Hematopoietic multipotent progenitor cell treated with erythropoietin and hydrocortisone succinate and interleukin-3 and kit ligand, for 17 days (in vitro differentiated cells): ENCODE results near the gene BUB1B.
"Not testable (repeated sequence)": the region's sequence is repeated elsewhere in the genome, so short reads cannot be mapped to it uniquely, and the experiment has no call there.

Experiments used
- DNase-seq: peaks from one replicate; pipeline ENCODE4 v3.0.0-alpha.2; 2015; ENCODE audit warnings: low spot score

BUB1B gene

DNA sequence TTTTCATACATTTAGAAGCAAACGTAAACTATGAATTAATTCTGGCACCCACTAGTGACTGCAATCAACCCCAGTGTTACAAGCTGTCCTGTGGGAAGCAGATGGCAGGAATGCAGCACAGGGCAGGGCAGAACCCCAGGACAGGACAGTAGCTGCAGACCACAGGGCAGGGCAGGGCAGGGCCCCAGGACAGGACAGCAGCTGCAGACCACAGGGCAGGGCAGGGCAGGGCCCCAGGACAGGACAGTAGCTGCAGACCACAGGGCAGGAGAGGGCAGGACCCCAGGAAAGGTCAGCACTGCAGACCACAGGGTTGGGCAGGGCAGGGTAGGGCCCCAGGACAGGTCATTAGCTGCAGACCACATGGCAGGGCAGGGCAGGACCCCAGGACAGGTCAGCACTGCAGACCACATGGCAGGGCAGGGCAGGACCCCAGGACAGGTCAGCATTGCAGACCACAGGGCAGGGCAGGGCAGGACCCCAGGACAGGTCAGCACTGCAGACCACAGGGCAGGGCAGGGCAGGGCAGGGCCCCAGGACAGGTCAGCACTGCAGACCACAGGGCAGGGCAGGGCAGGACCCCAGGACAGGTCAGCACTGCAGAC is 24.9 kb upstream of the BUB1B start:
- DNase-seq: not testable (repeated sequence)

DNA sequence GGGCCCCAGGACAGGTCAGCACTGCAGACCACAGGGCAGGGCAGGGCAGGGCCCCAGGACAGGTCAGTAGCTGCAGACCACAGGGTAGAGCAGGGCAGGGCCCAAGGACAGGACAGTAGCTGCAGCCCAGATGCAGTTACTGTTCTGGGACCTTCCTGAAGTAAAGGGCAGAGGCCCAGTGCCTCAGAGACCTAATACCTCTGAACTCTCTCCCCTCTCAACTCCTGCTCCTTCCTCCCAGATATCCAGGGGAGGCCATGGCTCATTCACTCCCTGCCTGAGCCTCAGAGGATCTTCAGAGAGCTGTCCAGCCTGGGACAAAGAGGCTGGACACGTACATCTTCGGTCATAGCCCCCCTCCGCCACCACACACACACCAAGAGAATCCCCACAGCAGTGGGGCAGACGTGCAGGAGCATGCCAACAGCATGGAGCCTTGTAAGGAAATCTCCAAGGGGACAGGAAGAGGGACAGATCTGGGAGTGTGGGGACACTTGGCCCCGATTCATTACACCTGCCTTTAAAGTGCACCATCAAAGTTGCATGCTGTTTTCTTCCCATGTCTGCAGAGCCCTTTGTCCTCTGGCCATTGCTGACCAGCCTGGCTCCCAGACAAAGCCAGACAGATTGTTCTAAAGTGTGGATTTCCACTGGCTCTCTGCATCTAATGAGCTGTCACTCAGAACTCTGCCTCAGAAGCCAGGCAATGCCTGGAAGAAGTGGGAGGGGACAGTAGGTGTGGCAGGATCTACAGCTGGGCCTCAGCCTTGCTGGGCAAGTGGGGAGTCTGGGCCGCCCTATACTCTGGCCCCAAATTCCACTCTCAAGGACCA is 24.2 kb upstream of the BUB1B start:
- no peak for DNase-seq

DNA sequence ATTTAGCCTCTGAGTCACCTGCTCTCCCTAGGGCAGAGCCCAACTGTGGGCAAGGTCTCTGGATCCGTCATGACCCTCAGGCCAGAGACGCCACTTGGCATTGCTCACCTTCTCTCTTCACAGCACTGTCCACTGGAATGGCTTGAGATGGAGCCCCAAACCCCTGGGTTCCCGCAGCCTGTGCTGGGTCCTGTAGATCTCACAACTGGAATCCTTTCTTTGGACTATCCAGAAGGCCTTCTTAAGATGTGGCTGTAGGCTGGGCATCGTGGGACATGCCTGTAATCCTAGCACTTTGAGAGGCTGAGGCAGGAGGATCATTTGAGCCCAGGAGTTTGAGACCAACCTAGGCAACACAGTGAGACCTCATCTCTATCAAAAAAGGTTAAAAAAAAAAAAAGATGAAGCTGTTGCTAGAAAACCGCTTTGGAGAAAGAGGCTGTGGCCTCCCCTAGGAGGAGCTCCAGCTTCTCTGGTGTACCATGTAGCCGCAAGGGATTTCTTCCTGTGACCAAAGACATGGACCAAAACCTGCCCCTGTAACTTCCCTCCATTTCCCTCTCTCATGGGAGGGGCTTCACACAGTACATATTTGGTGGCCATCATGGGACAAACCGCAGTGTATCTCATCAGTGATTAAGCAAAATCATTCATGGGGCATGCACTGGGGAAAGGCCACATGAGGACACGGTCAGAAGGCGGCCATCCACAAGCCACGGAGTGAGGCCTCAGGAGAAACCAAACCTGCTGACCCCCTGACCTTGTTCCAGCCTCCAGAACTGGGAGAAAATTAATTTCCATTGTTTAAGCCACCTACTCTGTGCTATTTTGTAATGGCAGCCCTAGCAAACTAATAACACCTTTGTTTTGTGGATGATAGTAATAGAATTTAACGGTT is 23.3 kb upstream of the BUB1B start:
- no peak for DNase-seq

DNA sequence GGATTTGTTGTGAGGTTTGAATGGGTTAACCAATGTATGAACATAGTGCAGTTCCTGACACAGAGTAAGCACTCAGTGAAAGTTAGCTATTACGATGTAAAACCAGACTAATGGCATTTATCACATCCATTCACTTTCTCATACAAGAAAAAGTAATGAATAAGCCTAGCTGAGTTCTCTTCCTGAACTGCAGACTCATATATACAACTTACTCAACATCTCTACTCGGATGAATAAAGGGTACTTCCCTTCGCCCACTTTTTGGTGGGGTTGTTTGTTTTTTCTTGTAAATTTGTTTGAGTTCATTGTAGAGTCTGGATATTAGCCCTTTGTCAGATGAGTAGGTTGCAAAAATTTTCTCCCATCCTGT is 22.7 kb upstream of the BUB1B start:
- not testable (repeated sequence) for DNase-seq

DNA sequence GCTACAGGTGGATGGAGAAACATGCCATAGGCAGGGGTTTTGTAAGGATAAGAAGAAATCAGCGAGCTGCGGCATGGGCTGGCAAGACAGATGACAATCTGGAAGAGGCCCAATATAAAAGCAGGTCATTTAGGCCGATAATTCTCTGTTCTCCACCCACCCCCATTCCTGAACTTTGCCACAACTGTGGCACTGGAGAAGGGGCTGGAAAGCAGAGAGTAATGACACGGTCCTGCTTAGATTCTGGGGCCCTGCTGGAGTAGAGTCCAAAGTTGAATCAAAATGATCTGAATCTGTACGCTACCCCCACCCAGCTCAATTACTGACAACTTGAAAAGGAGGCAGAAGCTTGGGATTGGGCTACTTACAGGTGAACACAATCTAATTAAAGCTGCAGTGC is 18.4 kb upstream of the BUB1B start:
- DNase-seq: no peak

DNA sequence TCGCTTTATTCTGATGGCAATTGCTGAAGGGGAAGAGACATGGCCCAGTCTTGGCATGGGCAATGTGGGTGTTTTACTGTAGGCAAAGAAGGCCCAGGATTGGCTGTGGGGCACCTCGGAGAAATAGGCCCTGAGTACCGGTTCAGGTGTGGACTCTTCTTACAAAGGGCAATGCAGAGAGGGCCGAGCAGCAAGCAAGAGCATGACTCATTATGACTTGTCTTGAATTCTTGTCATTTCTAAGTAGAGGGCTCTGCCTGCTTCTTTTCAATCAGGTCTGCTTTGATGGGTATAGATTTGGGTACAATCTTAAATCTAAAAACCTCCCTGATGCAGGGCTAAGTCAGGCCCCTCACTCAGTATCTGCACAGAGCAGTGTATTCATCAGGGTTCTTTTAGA is 14.8 kb upstream of the BUB1B start:
- no peak for DNase-seq

DNA sequence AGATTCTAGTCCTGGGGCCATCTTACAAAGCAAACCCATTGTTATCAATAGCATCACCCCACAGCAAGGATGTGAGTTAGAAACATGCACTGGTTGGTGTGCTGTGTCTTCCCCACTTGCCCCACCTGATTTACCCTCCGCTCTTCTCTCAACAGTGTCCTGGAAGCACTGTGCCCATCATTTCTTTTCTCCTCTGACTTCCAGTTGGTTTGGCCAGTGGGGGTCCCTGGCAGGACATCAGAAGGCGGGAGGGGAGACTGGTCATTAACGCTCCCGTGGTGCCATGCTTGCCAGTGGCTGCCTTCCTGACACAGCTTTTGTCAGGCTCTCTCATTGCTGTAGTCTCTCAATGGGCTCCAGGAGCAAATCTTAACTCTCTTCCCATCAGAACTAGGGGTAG is 11.5 kb upstream of the BUB1B start:
- DNase-seq: no peak

DNA sequence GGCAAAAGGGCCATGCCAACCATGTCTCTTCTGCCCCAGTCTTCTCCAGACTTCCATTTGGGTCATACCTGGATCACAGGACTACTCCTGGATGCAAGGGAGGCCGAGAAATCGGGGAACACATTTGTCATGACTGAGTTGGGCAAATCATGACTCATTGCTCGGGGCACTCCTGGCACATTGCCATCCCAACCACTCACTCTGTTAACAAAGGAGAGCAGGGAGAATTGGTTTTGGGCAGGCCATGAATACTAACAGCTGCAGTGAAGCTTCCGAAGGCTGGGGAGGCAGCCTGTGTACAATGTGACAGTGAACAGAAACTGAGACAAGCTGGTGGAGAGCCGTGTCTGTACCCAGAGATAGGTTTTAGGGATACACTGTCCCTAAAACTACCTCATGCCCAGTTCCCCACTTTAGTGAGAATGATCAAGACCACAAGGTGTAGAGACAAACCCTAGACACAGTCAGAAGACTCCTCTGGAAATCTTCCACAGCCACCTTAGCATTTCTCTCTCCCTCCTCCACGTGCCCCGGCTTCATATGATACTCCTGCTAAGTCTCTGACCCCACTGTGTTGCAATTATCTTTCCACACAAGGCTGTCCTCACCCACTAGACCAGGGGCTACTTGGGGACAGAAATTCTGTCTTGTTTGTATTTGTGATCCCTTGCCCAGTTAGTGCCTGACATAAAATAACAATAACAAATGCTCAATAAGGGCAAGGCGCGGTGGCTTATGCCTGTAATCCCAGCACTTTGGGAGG is 10.5 kb upstream of the BUB1B start:
- no peak for DNase-seq

DNA sequence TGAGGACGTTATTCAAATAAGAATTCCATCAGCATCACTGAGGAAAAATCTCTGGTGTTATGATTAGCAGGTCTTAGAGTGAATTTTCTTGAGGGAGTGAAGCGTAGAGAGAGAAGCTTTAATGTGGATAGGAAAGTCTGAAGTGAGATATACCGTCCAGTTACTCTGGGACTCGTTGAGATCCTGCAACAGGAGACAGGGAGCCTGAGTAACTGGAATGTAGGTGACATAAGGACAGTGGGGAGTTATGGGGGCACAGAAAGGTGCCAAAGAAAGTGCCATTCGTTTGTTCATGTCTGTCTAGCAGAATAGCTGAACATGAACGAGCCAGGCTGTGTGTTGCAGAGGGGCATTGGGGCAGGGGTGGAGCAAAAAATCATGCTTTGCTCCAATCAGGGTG is 9.4 kb upstream of the BUB1B start:
- no peak for DNase-seq

DNA sequence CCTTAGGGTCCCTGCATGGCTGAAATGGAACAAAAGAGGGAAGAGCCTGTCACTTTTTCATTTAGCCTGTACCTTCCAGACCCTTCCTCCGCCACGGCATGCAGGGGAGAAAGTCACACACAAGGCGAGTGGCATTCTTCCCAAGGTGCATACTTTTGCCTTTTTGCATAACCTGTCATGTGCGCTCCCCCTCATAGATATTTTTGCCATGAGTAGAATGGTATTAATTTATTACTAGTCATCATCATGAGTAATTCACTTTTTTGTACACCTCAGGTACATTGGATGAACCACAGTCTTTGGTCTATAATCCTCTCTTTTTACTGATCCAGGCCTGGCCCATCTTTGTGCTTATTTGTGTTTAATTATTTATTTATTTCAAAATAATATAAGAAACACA is 8.9 kb upstream of the BUB1B start:
- DNase-seq: no peak

DNA sequence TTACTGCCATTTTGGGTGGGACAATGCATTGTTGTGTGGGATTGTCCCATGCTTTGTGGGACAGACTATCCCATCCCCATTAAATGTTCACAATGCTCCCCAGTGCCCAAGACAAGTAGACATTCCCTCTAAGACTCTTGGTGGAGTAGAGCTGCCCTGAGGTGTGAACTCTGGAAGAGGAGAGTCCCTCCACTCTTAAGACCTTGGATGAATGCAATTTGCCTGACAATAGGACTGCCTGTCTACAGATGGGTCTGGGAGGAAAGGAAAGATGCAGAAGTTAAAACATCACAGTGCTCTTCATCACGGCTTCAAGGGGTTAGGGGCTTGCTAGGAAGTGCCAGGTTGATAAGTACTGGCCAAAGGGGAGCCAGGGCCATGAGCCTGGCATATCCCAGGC is 6.0 kb upstream of the BUB1B start:
- DNase-seq: not testable (repeated sequence)

DNA sequence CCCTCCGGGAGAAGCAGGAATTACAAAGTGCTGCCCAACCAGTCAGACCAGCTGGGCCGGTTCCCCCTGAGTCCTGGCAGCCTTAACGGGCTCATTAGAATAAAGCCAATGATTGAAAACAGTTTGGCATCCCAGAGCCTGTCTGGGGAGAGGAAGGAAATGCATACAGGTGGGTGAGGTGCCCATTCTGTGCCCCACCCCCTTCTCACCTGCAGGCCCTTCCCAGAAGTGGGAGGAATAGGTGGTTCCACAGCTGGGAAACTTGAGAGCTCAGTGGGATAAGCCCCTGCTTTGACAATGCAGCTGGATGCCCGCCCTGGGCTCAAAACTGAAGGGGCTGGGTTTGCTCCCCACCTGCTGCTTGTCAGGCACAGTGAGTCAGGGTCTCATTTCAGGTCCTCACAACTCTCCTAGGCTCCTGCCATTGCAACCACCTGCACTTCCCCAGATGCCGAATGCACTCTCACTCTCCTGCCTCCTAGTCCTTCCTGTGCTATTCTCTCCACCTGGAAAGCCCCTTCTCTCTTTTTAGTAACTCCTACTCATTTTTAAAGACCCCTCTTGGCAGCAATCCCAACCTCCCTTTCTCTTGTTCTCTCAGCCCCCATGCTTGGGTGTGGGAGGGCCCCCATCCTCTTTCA is 5.5 kb upstream of the BUB1B start:
- DNase-seq: no peak

DNA sequence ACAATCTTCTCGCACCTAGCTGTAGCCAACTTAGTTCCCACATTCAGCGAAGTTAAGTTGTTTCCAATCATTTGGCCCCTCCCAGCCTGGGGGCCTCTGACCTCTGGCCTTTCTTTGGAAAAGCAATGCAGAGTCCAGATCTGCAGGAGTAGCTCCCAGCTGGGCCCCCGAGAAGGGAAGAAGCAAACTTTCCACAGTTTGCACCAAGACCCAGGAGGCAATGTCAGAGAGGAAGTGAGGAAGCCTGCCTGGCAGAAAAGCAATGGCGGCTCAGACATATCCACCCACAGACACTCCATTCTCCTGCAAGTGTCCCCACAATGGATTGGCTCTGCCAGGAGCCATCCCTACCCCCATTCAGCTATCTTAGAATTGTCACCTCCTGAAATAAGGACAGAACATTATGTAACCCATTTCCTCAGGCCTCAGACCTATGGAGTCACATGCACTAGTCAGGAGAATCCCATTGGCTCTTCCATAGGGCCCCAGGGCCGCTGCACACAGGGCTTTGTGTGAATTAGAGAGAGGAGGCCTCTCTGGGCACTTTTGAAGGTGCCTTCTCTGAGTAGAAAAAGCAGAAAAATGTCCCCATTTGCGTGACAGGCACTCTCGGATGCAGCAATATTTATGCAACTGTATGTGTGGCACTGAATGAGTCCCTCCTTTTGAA is 3.0 kb upstream of the BUB1B start:
- DNase-seq: no peak

DNA sequence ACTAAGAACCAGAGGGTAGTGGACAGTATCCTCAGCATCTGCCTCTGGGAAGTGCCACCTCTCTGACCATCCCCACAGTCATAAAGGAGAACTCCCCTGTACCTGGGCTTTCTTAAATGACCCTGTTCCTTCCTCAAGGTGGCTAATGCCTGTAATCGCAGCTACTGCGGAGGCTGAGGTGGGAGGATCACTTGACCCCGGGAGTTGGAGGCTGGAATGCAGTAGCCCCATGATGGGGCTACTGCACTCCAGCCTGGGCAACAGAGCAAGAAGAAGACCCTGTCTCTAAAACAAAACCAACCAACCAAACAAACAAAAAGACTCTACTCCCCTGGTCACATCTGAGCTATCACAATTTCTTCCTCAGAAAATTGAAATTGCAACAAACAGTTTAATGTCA is 848 bp upstream of the BUB1B start:
- no peak for DNase-seq

DNA sequence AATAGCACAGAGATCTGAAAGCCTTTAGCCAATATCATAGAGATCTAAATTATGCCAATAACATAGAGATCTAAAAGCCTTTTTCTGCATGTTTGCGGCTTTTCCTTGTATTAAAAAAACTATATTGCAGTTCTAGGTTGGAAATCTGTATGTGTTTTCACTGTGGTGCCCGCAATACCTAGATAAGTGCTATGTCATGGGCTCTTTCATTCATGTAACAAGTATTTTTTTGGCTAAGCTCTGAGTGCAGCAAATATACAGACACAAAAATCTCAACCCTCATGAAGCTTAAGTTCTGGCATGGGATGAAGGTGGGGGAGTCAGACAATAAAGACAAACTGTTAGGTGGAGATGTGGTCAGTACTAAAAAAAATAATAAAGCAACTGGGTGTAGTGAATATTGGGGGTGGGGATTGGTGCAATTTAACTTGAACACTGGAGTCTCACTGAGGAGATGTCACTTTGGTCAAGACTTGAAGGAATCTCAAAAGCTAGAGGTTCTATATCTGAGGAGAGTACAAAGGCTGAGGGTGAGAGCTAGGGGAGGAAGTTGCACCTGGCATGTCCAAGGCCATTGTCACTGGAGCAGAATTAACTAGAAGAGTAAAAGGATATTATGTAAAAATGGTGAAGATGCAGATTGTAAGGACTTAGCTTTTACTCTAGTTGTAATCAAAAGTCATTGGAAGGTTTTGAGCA is 973 bp downstream of the BUB1B start:
- no peak for DNase-seq

DNA sequence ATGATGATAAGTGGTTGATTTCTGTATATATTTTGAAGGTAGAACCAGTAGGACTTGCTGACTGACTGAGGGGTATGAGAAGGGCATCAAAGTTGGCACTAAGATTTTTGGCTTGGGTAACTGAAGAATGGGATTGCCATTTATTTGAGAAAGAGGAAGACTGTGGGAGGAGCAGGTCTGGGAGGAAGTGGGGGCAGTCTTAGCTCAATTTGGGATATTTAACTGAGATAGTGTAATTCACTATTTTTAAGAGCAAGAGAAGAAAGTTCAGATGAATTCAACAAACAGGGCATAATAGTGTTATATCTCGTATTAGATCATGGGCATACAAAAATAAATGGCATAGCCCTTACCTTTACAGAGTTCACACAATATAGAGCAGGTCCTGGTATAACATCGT is 1.7 kb downstream of the BUB1B start:
- DNase-seq: no peak

DNA sequence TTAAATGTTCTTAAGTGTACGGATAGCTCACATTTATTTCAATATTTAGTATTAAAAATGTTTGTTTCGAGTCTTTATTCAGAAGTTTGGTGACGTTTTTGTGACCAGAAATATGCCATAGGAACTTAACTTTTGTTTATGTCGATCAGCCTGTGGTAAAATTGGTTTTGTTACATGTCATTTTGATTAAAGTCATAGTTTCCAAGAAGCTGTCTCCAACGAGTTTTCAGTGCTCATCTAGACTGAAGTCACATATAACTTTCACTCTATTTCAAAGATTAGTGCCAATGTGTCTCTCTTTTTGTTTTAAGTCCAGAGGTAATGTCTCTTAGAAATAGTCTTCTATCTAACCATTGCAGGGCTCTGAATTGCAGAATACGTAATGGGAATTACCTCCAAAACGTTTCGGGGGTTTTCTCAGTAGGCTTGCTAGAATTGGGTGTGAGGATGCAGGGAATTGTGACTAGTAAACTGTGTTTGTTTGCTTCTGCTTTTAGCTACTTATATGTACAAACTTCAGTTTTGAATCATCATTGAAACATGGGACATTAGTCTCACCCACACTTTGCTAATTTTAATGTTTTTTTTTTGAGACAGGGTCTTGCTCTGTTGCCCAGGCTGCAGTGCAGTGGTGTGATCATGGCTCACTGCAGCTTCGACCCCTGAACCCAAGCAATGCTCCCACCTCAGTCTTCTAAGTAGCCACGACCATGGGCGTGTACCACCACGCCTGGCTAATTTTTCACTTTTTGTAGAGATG is 3.0 kb downstream of the BUB1B start:
- no peak for DNase-seq

DNA sequence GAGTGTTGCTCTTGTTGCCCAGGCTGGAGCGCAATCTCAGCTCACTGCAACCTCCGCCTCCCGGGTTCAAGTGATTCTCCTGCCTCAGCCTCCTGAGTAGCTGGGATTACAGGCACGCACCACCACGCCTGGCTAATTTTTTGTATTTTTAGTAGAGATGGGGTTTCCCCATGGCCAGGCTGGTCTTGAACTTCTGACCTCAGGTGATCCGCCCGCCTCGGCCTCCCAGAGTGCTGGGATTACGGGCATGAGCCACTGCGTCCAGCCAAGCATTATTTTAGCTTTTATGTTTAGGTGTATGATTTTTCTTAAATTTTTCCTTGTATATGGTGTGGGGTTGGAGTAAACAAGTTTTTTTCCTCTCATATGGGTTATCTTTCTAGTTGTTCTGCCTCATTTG is 6.5 kb downstream of the BUB1B start:
- DNase-seq: not testable (repeated sequence)

DNA sequence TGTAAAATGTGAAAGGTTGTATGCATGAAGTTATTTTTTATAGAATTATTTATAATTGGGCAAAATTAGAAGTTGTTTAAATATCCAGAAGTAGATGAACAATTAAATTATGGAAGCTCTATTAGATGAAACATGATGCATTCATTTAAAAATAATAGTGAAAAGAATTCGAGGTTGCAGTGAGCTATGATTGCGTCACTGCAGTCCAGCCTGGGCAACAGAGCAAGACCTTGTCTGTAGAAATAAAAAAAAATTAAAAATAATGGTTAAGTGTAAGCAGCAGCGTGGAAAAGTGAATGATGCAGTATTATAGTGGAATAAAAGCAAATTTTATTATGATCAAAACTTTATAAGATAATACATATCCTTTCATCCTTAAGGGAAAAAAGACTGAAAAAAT is 14.3 kb downstream of the BUB1B start:
- no peak for DNase-seq
